Measurements from ENCODE around the gene COLEC11.

The COLEC11 gene

GRCh38 chr2:3639653-3640052, 44.7 kb downstream of the COLEC11 start:
- DNase-seq: no peak

DNA sequence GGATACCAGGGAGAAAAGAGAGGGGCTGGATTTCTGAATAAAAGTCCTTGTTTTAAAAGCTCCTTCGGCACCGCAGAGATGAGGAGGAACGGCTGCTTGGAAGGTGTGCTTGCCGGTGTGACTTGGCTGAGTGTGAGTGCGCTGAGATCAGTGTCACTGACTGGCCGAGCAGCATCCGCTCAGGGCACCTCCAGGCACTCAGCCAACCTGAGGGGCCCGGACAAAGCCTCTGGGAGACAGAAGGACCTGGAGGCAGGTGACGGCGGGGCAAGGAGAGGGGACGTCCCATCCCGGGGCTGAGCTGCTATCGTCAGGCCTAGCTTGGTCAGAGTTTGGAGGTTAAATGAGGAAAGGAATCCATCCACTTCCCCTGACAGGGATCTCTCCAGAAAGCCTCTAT, 46.3 kb downstream of the COLEC11 start:
- no peak for DNase-seq

DNA sequence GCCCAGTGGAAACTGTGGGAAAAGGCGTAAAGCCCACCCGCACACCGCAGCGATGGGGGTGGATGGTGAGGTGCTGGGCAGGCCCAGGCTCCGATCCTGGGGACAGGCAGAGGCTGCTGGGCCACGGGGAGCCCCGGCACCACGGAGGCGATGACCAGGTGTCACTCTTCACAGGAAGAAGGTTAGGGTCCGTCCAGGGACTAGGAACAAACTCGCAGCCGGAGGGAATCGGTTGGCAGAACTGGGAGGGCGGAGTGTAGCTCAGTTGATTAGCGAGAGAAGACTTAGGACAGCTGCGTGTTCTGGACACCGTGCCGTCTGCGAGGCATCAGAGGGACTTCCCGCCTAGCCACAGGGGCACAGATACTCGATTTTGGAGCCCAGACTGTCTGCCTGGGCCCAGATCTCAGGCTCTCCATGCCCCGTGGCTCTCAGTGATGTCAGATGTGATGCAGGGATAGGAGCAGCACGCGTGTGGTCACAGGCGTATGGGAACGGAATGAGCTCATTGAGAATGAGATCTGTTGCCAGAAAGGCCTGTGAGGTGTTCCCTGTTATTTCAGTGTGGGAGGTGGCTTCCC, 47.0 kb downstream of the COLEC11 start:
- no peak for DNase-seq

DNA sequence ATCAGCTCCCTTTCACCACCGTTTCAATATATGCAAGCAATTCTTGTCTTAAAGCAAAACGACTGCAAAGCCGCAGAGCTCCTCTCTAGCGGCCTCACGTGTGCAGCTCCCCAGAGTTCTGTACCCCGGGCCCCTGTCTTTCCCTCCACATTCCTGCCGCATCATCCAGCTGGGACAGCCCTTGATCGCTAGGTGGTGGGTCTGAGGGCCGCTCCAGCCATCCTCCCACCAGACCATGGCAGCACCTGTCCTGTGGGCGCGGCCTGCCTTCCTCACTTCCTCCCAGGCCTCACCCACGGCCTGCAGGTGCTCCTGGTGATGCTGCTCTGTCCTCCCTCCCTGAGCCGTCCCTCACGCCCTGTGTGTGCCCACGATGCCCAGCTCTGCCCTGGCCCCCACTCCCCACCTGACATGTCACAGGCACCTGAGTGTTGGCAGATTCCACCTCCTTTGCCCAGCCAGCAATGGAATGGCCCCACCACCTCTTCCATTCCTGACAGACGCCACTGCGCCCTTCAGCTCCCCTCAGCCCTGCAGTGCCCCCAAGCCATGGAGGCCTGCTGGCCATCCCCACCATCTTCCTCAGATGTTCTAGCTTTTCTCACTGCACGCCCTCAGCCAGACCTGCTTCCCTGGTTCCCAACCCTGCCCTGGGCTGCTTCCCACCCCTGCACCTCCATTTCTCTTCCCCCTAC, 47.8 kb downstream of the COLEC11 start:
- DNase-seq: no peak

- DNase-seq: no peak
Observed at GRCh38 chr2:3643371-3644245, 48.7 kb downstream of the COLEC11 start.

- no peak for DNase-seq
Observed at GRCh38 chr2:3644246-3644525, 49.3 kb downstream of the COLEC11 start.

DNA sequence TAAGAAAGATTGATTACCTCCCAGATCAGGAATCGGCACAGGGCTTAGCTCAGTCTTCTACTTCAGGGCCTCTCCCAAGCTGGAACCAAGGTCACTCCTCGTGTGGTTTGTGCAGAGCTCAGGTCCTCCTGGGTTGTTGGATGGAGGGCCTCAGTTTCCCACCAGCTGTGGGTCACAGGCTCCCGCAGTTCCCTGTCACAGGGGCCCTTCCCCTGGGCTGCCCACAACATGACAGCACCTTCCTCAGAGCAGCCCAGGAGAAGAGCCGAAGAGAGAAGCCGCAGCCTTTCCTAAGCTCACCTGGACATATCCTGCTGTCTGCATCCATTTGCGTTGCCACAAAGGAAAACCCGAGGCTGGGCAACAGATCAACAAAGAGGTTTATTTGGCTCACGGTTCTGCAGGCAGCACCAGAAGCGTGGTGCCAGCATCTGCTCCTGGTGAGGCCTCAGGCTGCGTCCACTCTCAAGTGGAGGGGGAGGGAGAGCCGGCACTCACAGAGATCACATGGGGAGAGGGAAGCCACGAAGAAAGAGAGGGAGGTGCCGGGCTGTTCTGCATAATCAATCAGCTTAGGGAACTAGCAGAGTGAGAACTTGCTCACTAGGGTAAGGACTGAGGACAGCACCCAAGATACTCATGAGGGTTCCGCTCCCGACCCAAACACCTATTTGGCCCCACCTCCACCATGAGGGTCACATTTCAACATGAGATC, 50.1 kb downstream of the COLEC11 start:
- no peak for DNase-seq

GRCh38 chr2:3645745-3646389, 51.0 kb downstream of the COLEC11 start:
- no peak for DNase-seq

- no peak for DNase-seq
Observed at GRCh38 chr2:3646446-3646845, 51.5 kb downstream of the COLEC11 start.

DNA sequence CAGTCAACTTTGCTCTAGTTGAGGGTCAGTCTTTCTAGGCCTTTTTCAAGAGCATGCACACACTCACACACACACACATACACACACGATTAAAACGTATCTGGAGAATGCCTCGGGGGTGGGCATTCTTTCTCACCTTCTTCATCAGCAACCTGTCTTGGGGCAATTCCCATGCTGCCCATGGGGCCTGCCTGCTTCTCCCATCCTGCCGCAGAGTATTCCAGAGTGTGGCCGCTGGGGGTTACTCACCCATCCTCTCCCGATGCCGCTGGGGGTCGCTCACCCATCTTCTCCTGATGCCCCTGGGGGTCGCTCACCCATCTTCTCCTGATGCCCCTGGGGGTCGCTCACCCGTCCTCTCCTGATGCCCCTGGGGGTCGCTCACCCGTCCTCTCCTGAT, 52.3 kb downstream of the COLEC11 start:
- DNase-seq: no peak

GRCh38 chr2:3647831-3648651, 53.1 kb downstream of the COLEC11 start:
- no peak for DNase-seq

- DNase-seq: no peak
Observed at GRCh38 chr2:3648652-3649177, 53.8 kb downstream of the COLEC11 start.

DNA sequence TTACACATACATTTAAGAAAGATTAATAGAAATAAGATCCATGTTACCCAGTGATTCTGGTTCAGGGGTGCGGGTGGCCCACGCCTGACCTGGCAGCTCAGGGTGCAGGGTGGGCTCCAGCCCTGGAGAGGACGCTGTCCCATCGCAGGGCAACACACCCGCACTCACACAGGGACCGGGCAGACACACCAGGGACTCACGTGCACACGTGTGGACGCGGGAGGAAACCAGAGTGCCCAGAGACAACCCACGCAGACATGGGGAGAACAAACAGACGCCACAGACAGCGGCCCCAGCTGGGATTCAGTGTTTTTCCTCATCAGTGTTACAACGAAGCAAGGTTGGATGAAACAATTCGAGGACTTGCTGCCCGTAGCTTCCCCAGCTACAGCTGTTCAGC, 54.7 kb downstream of the COLEC11 start:
- no peak for DNase-seq

GRCh38 chr2:3650140-3650920, 55.4 kb downstream of the COLEC11 start:
- DNase-seq: no peak

- peak; percentile 63 to 74 for DNase-seq
Observed at GRCh38 chr2:3651691-3652648, 57.1 kb downstream of the COLEC11 start.

DNA sequence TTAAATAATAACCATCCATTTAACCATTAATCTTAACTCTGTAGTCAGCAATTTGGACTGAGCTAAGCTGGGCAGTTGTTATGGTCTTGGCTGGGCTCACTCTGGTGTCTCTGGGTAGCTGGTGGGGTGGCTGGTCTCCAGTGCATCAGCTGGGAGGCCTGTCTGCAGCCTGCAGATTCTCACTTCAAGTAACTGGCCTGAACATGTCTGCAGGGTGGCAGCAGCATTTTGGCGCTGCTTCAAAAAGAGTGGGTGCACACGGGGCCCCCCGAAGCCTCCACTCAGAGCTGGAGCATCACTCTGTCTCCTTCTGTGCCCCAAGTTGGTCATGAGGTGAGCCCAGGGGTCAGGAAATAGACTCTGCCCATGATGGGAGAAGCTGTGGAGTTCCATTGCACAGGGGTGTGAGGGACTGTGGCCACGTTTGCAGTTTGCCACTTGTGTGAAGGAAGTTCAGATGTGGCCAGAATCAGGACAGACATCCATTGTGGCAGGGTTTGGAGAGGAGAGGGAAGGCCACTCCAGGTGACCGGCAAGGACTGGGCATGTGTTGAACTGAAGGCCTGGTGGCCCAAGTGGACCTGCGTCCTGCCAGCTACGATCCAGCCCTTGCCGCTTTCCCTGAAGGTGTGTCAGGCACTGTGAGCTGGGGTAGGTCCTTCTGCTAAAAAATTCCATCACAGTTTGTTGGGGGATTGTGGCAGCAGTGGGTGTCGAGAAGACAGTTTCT, 58.1 kb downstream of the COLEC11 start:
- no peak for DNase-seq

DNA sequence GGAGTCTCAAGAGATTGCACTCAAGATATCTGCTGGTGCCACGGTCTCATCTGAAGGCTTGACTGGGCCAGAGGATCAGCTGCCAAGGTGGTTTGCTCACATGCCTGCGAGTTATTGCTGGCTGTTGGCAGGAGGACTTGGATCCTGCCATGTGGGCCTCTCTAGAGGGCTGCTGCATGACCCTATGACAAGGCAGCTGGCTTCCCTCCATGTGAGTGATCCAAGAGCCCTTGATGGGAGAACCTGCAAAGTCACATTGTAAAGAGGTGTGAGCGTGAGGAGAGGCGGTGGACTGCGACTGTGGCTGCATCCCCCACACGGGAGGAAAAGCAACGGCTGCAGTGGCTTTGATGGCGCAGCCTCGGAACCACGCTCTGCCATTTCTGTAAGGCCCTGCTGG, 59.1 kb downstream of the COLEC11 start:
- DNase-seq: no peak

DNA sequence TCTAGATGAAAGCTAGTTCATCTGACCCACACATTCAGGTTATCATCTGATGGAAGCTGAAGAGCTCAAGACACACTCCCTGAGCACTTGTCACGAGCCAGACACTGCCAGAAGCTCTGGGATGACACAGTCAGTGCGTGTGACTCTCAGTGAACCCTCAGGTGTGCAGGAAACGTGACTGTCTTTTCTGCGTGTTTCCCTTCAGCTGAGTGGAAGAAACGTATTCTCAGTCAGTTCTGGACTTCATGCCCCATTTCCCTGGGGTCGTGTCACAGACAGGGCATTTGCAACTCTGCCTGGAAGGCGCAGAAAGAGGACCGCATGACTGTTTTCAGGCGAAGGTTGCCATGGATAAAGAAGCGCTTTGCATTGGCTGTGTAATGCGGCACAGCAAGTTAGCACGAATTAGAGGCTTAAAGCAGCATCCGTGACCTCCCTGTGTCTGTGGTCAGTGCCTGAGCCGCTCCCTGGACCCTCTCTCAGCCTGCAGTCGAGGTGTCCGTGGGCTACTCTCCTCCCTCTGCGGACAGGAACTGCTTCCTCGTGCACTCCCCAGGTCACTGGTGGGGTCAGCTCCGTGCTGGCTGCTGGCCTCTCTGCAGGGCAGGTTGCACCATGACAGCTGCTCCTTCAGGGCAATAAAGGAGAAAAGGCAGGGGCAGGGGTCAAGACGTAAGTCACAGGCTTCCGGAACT, 59.8 kb downstream of the COLEC11 start:
- DNase-seq: no peak
